SHP77 (cell line): ENCODE measurements around the gene XRN2.
"Not testable (repeated sequence)": the region's sequence is repeated elsewhere in the genome, so short reads cannot be mapped to it uniquely, and the experiment has no call there.

Source experiments
- DNase-seq, 2 experiments: peaks; one replicate each; lab custom pipeline; 2025; lab: John Stamatoyannopoulos, UW

The XRN2 gene

GRCh38 chr20:21390768-21391167, 87.6 kb downstream of the XRN2 start:
- no peak for DNase-seq

GRCh38 chr20:21391185-21391971, 88.2 kb downstream of the XRN2 start:
- no peak for DNase-seq

GRCh38 chr20:21391972-21392352, 88.8 kb downstream of the XRN2 start:
- DNase-seq: no peak

- no peak for DNase-seq
Measured at GRCh38 chr20:21393166-21393565, 90.0 kb downstream of the XRN2 start.

GRCh38 chr20:21393816-21394519, 90.8 kb downstream of the XRN2 start:
- no peak for DNase-seq

- no peak for DNase-seq
Measured at GRCh38 chr20:21394551-21394950, 91.4 kb downstream of the XRN2 start.

GRCh38 chr20:21395051-21395665, 92.0 kb downstream of the XRN2 start:
- no peak for DNase-seq

GRCh38 chr20:21395666-21396598, 92.8 kb downstream of the XRN2 start:
- DNase-seq: no peak

GRCh38 chr20:21396599-21397340, 93.6 kb downstream of the XRN2 start:
- no peak for DNase-seq

- DNase-seq: no peak
Measured at GRCh38 chr20:21397341-21398108, 94.4 kb downstream of the XRN2 start, which contains the start of gene NKX2-4. TSS of gene NKX2-4 (minus strand) at chr20:21397526. CDS start at chr20:21397399, 127 bp downstream.

- DNase-seq: no peak
Measured at GRCh38 chr20:21398109-21399004, 95.2 kb downstream of the XRN2 start.

GRCh38 chr20:21399005-21399475, 95.9 kb downstream of the XRN2 start:
- no peak for DNase-seq

GRCh38 chr20:21411725-21412124, 108.6 kb downstream of the XRN2 start:
- DNase-seq: no peak

GRCh38 chr20:21413996-21414395, 110.9 kb downstream of the XRN2 start:
- not testable (repeated sequence) for DNase-seq

GRCh38 chr20:21419147-21419546, 116.0 kb downstream of the XRN2 start:
- not testable (repeated sequence) for DNase-seq

GRCh38 chr20:21421601-21422236, 118.6 kb downstream of the XRN2 start:
- DNase-seq: no peak

GRCh38 chr20:21423712-21424111, 120.6 kb downstream of the XRN2 start:
- DNase-seq: not testable (repeated sequence)

- DNase-seq: no peak
Measured at GRCh38 chr20:21424846-21425245, 121.7 kb downstream of the XRN2 start.

- DNase-seq: no peak
Measured at GRCh38 chr20:21430020-21430419, 126.9 kb downstream of the XRN2 start.
